CD4-positive, alpha-beta T cell treated with Interferon alpha-2 for 1 hour (primary cell): ENCODE measurements around the gene SPTLC3.

Experiments
- DNase-seq, 2 donors: peaks; one replicate each; pipeline ENCODE4 v3.0.0-alpha.2; 2020 to 2022

The SPTLC3 gene

DNA sequence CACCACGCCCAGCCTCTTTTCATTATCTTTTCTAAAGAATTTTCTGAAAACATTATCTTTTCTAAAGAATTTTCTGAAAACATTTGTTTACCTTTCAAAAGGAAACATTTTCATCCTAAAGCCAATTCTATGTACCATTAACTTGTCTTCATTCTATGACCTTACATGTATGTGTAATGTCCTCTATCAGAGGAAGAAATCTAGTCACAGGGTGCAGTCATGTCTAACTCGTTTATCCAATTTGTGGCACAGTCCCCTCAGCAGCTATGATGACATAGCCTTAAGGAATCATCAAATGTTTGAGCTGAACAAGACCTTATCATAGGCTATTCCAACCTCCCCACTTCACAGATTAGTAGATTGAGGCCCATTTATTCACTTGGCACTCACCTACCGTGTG is 21.5 kb upstream of the SPTLC3 start:
- DNase-seq, result no peak

DNA sequence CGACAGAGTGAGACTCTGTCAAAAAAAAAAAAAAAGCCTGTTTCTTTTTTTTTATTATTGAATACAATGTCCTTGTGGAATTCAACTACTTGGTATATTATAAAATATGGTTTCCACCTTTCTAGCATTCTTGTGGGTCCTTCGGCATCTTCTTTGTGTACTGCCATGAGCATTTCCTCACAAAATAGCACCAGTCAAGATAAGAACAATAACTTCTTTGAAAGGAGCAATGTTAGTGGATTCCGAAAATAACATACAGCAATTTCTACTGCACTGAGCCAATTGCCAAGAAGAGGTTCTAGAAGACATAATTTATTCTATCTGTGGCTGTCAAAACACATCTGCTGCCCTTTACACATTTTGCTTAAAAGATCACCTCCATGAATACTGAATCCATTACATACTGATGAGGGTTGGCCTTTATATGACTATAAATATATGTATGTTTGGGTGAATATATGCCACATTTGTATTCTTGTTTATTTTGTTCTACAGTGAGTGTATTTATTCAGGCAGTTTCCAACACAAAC is 19.1 kb upstream of the SPTLC3 start:
- no peak for DNase-seq

DNA sequence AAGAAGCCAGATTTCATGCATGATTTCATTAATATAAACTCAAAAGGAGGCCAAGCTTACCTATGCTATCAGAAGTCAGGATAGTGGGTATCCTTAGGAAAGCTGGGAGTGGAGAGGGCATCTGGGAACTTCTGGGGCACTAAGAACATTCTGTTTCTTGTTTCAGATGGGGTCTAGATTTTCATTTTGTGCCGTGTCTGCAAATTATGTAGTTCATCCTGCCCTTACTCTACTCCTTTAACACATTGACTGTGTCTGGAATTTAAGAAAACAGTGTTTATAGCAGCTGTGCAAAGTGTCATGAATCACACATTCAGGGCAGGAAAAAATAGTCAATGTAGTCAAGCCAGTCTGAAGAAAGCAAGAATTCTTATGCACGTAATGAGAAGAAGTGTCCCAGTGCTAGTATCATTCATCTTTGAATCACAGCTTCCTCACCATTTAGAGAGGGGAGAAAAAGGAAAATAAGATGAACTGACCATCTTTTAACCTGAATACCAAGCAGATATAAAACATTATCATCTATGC is 11.6 kb upstream of the SPTLC3 start:
- DNase-seq, result no peak

DNA sequence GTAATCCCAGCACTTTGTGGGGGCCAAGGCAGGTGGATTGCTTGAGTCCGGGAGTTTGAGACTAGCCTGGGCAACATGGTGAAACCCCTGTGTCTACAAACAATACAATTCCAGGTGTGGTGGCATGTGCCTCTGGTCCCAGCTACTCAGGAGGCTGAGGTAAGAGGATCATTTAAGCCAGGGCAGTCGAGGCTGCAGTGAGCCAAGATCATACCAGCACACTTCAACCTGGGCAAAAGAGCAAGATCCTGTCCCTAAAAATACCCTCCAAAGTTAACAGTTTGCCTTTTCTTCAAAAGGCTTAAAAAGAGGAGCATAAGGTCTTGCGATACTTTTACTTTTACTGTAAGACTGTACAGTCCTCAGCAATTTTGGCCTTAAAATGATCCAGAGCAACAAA is 10.7 kb upstream of the SPTLC3 start:
- no peak for DNase-seq

DNA sequence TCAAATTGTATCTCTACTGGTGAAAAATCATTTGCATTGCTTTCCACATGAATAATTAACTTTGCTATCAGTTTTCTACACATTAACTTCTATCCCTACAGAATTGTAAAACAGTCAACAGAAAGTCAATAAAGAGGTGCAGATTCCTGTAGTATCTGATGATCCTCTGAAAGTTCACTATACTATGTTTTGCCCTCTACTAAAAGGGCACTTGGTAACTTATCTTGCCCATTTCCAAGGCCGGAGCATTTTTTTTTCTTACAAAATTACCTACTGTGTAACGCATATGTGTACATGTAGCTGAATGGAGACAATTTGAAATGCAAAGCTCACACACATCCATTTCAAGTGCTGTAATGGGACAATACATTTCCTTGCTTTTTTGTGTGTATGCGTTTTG is 9.6 kb upstream of the SPTLC3 start:
- DNase-seq, result no peak

DNA sequence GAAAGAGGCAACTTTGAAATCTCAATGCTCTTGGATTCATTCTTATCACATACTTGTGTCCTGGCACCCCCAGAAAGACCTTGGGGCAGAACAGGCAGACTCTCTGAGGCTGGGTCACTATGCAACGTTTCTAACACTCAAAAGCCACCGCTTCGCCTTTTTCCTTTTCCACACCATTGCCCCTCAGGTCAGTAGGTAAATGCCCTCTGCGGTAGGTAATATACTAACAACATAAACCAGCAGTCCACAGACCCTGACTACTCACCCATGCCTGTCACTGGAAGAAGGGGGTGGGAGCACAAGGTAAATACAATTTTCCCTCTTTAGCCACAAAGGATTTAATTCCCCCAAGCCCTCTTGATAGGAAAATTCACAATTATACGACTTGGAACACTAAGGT is 6.5 kb upstream of the SPTLC3 start:
- no peak for DNase-seq

DNA sequence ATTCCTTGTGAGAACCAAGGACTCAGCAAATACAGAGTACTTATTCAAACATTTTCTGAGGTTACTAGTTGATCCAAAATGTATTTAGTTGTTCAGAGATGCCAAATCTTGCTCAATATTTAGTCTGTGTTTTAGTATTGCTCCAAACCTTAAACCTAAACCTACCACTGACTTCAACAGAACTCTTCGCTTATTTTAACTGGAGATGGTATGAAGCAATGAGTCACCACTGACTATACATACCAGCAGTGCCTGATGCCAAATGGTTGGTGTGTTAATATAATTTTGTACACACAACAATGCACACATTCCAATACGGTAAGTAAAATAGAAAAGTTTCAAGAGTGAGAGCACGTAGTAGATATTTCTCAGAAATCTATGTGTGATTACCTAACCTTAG is 1.9 kb upstream of the SPTLC3 start:
- no peak for DNase-seq

DNA sequence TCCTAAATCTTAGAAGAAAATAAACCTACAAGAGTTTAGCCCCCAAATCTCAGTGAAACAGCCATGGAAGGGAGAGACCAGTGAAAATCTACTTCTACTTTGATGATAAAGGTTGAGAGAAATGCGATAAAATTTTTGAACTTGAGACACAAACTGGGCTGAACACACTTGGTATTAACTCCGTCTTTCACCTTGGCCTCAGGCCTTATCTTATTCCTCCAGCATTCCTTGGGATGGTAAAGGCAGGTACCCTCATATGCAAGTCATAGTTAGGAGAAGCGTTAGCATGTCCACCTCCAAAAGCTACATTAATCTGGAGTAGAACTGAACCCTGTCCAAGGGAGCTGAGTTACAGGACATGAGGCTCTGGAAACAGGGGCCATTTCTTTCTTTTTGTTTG is 1.2 kb upstream of the SPTLC3 start:
- DNase-seq, result no peak

DNA sequence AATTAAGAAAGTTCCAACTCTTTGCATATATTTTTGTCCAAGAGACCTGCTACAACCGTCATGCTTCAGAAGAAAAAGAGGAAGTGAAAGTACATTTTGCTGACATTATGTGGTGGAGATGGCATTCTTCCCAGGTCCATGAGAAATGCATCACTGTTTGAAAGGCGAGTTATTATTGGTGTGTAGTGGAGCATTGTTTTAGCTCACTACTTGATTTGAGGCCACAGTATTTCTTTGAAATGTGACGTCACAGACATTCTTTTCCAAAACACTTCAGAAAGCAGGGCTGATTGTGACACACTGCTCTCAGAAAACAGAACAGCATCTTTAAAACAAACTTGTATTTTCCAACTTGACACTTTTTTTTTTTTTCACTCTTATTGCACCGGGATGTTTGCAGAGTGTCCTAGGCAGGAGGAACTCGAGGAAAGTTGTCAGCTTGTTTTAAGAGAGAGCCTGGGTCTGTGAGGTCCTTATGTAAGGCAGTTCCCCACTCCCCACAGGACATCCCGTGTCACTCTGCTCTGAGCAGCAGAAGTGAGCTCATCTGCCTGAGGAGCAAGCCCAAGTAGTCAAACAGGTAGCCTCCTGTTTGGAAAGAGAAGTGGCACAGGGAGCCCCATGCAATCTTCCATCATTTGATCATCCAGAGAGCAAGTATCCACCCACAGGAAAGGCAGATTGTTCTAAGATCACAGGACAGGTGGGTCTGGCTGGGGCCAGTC is 1.1 kb downstream of the SPTLC3 start:
- peak; percentile 27 to 45 for DNase-seq

DNA sequence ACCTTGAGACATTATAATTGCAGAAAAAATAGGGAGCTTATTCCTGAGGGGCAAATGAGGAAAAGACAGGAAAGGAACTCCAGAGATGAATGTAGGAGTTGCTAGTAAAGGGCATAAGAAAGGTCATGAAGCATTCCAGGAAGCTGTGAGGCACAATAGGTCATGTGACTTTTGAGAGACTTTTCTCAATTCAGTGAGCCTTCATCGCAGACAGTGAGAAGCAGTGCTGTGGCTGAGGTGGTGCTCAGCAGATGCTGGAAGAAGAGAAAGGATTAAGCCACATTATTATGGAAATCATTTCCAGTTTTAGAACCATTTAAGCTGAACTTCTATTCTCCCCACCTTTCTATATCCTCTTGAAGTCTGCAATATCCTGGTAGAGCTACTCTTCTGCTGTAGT is 4.1 kb downstream of the SPTLC3 start:
- DNase-seq, result no peak

DNA sequence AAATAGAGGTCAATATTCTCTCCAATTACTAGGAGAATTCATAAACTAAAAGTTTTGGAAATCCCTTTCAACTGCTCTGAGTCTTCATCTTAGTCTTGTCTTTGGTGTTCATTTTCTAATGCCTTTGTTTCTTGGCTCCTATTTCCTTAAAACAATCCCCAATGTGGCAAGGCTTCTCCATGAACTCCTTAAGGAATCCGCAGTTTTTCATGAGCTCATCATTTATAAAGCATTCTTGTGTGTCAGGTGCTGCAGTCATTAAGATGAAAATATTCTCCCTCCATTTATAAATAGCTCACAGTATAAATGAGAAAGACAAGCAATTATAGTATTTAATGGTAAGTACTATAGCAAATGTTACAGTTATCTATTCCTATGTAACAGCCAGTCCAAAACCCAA is 4.6 kb downstream of the SPTLC3 start:
- DNase-seq, result no peak

DNA sequence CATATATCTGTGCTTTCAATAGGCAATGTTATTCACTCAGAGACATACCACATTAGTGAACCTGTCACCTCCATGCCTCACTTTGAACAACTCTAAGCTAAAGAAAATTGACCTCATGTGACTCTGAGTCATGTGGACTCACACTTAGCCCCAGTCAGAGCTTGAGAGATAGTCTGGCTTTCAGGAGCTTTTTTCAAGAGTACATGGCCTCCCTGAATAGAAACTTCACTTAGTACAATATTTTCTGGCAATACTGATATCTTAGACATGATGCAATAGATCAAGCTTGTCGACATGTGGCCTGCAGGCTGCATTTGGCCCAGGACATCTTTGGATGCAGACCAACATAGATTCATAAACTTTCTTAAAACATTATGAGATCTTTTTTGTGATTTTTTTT is 8.5 kb downstream of the SPTLC3 start:
- no peak for DNase-seq

DNA sequence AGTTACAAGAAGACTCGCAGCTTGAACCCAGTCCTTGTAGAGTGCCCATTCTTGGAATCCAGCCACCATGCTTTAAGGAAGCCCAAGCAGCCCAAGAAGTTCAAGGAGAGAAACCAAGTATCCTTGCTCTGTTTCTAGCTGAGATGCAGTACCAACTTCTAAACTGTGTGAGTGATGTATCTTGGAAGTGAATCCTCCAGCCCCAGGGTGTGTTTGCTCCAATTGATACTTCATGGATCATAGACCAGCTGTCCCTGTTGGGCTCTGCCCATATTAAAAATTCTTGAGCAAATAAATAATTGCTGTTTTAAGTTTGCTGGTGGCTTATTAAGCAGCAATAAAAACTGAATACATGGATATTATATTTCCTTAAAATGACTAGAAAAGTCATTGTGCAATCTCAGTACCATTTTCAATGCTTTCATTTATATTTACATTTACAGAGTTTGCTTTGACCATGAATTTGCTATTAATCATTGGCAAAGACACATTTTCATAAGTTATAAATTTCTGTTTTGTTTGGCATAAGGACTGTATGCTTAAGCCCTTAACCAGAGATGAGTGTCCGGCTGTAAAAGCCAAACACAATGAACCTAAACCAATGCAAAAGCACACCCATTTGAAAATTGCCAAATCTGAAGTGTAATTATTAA is 9.2 kb downstream of the SPTLC3 start:
- no peak for DNase-seq

DNA sequence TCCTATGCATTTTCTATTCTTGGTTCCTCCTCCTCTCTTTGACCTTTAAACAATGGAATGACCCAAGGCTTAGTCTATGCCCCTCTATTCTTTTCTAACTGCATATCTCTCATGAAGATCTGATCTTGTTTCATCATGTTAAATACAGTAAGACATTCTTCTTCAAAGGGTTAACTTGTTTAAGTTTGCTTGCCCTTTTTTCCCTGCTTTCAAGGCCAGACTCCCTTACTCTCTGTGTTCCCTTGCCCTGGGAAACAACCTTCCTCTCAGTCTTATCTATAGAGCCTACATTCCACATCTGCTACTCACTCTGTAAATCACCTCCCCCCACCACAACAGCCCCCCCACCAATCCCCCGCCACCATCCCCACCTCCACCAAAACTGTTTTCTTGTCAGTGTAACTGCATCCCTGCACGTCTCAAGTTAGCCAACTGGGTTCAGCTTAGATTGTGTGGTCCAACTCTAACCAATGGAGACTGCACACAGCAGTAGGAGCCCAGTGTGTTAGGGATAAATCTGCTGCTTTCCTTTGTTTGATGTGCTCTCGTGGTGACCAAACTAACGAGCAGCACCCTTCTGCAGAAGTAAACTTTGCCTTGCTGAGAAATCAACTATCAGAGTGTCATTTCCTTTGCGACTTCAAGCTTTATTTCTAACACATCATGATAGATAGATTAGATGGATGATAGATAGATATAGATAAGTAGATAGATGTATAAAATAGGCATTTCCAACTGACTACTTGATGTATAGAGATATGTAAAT is 12.6 kb downstream of the SPTLC3 start:
- DNase-seq, result no peak

DNA sequence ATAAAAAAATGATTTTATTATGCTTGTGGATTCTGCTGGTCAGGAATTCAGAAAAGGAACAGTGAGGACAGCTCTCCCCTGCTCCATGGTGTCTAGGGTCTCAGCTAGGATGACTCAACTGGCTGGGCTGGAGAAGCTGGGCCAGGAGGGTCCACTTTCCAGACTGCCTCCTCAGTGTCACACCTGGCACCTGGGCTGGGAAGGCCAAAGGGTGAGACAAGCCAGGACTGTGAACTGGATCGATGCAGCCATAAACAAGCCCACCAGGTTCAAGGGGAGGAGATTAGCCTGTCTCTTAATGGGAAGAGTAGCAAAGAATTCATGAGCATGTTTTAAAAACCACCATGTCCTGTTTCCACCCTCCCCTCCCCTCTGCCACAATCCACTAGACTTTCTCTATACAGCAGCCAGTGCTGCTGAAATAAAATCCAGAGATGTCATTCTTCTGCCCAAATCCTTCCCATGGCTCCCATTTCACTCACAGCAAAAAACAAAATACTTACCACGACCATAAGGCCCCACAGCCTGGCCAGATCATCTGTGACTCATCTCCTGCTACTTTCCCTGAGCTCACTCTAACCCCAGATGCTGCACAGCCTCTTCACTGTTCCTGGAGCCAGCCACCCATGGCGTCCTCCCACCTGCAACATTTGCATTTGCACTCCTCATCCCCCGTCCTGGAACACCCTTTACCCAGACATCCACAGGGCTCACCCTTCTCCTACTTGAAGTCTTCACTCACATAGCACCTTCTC is 13.8 kb downstream of the SPTLC3 start:
- DNase-seq, result no peak

DNA sequence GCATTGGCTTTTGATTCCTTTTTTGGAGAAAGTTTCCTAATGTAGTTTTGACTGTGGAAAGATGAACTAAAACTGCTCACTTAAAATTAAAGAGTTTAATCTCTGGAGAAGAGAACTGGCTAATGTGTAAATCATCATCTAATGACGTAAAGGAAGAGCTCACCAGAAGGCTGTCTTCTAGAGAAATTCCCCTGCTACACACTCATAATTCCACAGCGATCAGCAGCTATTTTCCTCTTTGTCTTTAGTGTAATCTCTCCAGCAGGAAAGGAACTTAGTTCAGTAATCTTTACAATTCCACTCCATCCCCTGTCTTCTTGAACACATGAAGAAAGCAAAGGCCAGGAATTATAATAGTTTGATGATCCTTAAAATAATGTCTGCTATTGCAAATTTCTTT is 15.8 kb downstream of the SPTLC3 start:
- DNase-seq, result no peak

DNA sequence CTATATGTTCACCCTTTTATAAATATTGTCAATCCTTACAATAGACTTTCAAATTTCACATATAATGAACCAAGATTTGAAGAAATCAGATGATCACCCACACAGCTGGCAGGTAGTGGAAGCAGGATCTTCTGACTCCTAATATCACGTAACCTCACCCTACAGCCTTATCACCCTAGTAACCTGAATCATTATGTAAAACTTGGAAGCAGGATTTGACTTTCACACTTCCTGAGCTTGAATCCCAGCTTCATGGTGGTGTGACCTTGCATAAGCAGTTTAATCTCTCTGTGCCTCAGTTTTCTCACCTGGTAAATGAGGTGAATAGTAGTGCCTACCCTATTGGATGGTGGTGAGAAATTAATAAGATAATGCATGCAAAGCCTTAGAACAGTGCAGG is 16.4 kb downstream of the SPTLC3 start:
- DNase-seq, result no peak

DNA sequence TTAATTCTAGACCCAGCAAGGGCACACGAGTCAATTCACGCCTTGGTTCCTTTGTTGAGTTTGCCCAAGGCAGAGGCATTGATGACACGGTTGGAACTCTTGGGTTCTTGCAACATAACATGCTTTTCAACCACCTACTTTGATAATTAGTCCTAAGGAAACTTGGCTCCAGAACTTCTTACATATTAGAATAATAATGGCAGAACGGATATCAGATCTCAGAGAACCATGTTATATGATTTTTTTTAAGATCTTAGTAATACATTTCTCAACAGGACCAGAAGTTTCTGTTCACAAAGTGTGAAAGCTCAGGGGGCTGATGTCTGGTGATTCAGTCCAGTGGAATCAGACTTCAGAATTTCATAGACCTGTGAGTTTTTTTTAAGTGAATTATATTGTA is 19.2 kb downstream of the SPTLC3 start:
- DNase-seq, result no peak

DNA sequence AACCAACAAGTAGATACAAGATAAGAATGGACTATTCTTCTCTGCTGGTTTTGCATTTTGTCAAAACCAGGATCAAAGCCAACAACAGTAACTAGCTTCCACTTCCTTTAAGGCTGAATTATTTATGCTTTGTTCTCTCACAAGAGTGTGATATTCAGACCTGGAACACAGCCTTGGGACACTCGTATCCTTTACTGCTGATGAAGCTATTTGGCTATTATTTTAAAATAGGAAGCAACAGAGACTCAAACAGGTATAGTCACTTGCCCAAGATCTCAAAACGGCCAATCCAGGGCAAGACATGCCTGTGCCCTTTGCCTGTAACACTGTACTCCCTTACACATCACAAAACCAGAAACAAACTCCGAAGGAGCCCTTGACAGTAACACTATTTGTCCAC is 19.9 kb downstream of the SPTLC3 start:
- DNase-seq, result no peak

DNA sequence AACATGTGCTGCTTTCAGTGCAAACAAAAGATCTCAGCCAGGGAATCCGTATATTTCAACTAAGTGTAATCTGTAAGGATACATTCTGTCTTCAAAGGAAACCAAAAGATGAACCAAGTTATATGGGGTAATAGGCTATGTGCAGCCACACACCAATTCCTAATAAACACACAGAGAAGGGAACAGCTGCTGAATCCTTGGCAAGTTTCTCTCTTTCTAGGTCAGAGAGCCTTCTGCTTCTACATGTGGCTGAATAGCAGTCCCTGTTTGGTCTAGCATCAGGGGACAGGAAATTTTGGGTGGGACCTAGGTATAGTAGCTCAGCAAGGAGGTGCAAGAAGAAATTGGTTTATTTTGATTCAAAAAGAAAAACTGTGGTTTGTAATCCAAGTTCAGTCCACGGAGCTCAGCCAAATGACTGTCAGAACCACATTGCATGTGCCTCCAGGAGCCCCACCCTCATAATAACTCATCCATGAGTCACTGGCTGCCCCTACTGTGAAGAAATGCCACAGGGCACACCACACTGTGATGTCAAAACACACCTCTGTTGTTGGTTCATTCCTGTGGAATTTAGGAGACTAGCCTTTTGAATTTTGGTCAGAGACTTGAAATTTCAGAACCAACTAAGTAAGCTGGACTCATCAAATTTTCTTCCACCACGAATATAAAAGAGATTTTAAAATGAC is 21.1 kb downstream of the SPTLC3 start:
- no peak for DNase-seq

DNA sequence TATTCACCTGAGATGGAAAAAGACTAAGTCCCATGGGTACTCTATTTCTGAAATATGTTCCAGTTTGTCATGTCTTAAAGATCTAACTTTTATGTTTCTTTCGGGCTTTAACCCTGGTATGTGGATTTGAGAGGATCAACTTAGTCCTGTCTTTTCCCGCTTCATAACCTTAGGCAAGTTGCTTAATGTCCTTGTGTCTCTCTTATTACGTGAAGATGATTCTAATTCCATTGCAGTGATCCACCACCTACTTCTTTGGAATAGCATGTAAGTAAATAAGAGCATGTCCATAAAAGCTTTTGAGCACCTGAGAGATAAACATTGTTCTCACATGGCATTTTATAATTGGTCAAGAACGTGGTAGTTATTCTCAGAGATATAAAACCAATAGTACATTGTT is 23.0 kb downstream of the SPTLC3 start:
- DNase-seq, result no peak

DNA sequence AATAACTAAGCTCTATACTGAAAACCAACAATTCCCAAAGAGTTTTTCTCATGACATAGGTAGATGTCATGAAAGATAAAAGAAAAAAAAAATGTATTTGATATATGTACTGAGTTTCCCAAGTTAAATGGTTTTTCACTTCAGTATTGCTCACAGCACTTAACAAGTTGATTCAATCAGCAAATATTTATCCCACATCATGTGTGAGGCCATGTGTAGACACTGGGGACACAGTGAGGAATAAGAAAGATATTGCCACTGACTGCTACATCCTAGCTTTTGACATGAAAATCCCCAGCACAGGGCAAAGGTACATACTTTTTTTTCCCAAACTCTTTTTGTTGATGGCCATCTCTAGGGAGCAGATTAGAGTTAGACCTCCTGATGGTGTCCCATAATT is 25.3 kb downstream of the SPTLC3 start:
- DNase-seq, result no peak
